HG03571 (cell line): ENCODE results near the gene TSPAN9.

Experiments used
- ATAC-seq: cut with Tn5 transposase; IDR thresholded peaks from one replicate; pipeline ENCODE4 v1.9.1; 2021; ENCODE audit not compliant: unreplicated experiment

The TSPAN9 gene

GRCh38 chr12:3265406-3265805, 188.2 kb downstream of the TSPAN9 start:
- ATAC-seq: no peak

GRCh38 chr12:3266638-3267037, 189.5 kb downstream of the TSPAN9 start:
- no peak for ATAC-seq

- ATAC-seq: no peak
Observed at GRCh38 chr12:3267690-3268089, 190.5 kb downstream of the TSPAN9 start.

- ATAC-seq: no peak
Observed at GRCh38 chr12:3269594-3269993, 192.4 kb downstream of the TSPAN9 start.

- ATAC-seq: no peak
Observed at GRCh38 chr12:3271146-3271545, 194.0 kb downstream of the TSPAN9 start.

GRCh38 chr12:3271639-3272038, 194.5 kb downstream of the TSPAN9 start:
- no peak for ATAC-seq

- ATAC-seq: no peak
Observed at GRCh38 chr12:3272958-3273357, 195.8 kb downstream of the TSPAN9 start.

- no peak for ATAC-seq
Observed at GRCh38 chr12:3273409-3273853, 196.3 kb downstream of the TSPAN9 start.

- ATAC-seq: no peak
Observed at GRCh38 chr12:3274664-3275063, 197.5 kb downstream of the TSPAN9 start.

GRCh38 chr12:3275171-3276041, 198.2 kb downstream of the TSPAN9 start:
- ATAC-seq: no peak

GRCh38 chr12:3276226-3276625, 199.0 kb downstream of the TSPAN9 start:
- ATAC-seq: no peak

- ATAC-seq: no peak
Observed at GRCh38 chr12:3277306-3277943, 200.2 kb downstream of the TSPAN9 start.

GRCh38 chr12:3278681-3279414, 201.7 kb downstream of the TSPAN9 start:
- no peak for ATAC-seq

- ATAC-seq: no peak
Observed at GRCh38 chr12:3279415-3279780, 202.2 kb downstream of the TSPAN9 start.

GRCh38 chr12:3279832-3280231, 202.7 kb downstream of the TSPAN9 start:
- no peak for ATAC-seq

GRCh38 chr12:3280967-3281366, 203.8 kb downstream of the TSPAN9 start:
- ATAC-seq: no peak

GRCh38 chr12:3281588-3282383, 204.6 kb downstream of the TSPAN9 start:
- ATAC-seq: no peak

- ATAC-seq: no peak
Observed at GRCh38 chr12:3282384-3282670, 205.1 kb downstream of the TSPAN9 start.

GRCh38 chr12:3283137-3283680, 206.0 kb downstream of the TSPAN9 start:
- ATAC-seq: no peak

- ATAC-seq: no peak
Observed at GRCh38 chr12:3284405-3284804, 207.2 kb downstream of the TSPAN9 start.

- ATAC-seq: no peak
Observed at GRCh38 chr12:3285570-3285969, 208.4 kb downstream of the TSPAN9 start.
